Measurements from ENCODE around the gene DOCK3. TPM values are rescaled to one million over a fixed set of nuclear protein-coding genes. Genes with fewer than 3 reads are reported as not detected.

Gene DOCK3
- total and polyA plus RNA-seq, 2 donors (not counting 3 experiments of a cell fraction or from before 2014, with no cell fraction given) = 0.08 to 0.13 TPM

DNA sequence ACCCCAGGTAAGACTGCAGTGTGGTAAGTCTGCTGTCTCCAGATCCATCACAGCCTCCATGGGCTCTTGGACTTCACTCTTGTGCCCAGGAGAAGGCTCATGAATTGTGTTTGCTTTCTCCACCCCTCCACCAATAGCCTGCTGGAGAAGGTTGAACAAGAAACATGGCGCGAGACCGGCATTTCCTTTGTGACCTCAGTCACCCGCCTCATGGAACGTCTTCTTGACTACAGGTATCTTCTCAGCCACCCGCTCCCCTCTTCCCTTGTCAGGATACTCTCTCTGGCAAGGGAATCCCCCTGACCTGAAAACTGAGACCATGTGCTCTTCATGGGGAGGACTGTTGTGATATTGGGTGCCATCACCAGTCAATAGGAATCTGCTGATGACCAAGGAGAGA is 658.3 kb downstream of the DOCK3 start:
- intact Hi-C loops (cut with micrococcal nuclease) (no loop called here), dilution Hi-C loops (cut with MboI; ENCODE audit: extremely low pct_ligation_motif_present, low sequenced_read_pairs) (no loop called here)
- H3K4me1 ChIP-seq (ENCODE audit: control insufficient read depth, extremely low read depth, insufficient read depth, low read length) = no peaks in the 10 kb centered on the region
- H3K9me3 ChIP-seq (replicated peaks; ENCODE audit: control insufficient read depth, insufficient read depth, low read length) = no peaks in the 10 kb centered on the region
- no peak for DNase-seq (ENCODE audit: low read depth, low spot score)
- peaks cover 0 to 3% of the 10 kb centered on the region in 2 experiments for H3K27me3 ChIP-seq (ENCODE audit: control insufficient read depth in 2 of 2, insufficient read depth in 2 of 2, low read length in 2 of 2)
- H4K20me1 ChIP-seq (replicated peaks; ENCODE audit: control insufficient read depth, extremely low read depth, insufficient read depth, low read length) = no peaks in the 10 kb centered on the region
- no peak overlapping the region for H3K27ac ChIP-seq (ENCODE audit: insufficient read depth, low read depth, low read length)
- no peak overlapping the region for H3K9ac ChIP-seq (replicated peaks; ENCODE audit: extremely low read depth, insufficient read depth, low read length)
- no peak overlapping the region for H2AFZ ChIP-seq (ENCODE audit: low read depth, low read length)
- BruUV-seq (replicated peaks) = no TSS peak
- no peaks in the 10 kb centered on the region for H3K79me2 ChIP-seq (ENCODE audit: control insufficient read depth, insufficient read depth, low read length)
- H3K9me1 ChIP-seq (replicated peaks; ENCODE audit: control insufficient read depth, extremely low read depth, insufficient read depth, low read length) = no peaks in the 10 kb centered on the region
- POLR2A ChIA-PET = no interaction called here
- CTCF ChIA-PET = interaction anchor here (1.0 to 1.2 kb wide), 2 partner anchors 16 to 233 kb away, joined by 3 read pairs; no protein-coding TSS in a partner anchor
- TF ChIP-seq MYC (IDR thresholded peaks at IDR 0.05; ENCODE audit: low read depth, low read length) (no peak), FOS (IDR thresholded peaks at IDR 0.05; ENCODE audit: borderline replicate concordance, insufficient read depth, low read length) (no peak), EZH2 (IDR thresholded peaks at IDR 0.05; ENCODE audit: borderline replicate concordance, low read depth, low read length, severe bottlenecking) (no peak), GATA2 (IDR thresholded peaks at IDR 0.05; ENCODE audit: insufficient read depth, insufficient read length, low read depth, low read length) (no peak), POLR2A (IDR thresholded peaks at IDR 0.05; ENCODE audit: low read depth, low read length) (no peak), MAX (IDR thresholded peaks at IDR 0.05; ENCODE audit: insufficient read depth, insufficient read length) (no peak), POLR2AphosphoS5 (IDR thresholded peaks at IDR 0.05; ENCODE audit: insufficient read depth, low read depth, low read length) (no peak), JUN (IDR thresholded peaks at IDR 0.05; ENCODE audit: borderline replicate concordance, insufficient read depth, insufficient read length, low read depth) (no peak)
- TF ChIP-seq, protein P1, sequence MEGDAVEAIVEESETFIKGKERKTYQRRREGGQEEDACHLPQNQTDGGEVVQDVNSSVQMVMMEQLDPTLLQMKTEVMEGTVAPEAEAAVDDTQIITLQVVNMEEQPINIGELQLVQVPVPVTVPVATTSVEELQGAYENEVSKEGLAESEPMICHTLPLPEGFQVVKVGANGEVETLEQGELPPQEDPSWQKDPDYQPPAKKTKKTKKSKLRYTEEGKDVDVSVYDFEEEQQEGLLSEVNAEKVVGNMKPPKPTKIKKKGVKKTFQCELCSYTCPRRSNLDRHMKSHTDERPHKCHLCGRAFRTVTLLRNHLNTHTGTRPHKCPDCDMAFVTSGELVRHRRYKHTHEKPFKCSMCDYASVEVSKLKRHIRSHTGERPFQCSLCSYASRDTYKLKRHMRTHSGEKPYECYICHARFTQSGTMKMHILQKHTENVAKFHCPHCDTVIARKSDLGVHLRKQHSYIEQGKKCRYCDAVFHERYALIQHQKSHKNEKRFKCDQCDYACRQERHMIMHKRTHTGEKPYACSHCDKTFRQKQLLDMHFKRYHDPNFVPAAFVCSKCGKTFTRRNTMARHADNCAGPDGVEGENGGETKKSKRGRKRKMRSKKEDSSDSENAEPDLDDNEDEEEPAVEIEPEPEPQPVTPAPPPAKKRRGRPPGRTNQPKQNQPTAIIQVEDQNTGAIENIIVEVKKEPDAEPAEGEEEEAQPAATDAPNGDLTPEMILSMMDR (IDR thresholded peaks at IDR 0.05; ENCODE audit: extremely low read depth in 1 of 2, insufficient read depth in 1 of 2, low read depth in 1 of 2, low read length in 2 of 2) = no peak
- FAIRE-seq = no peak
- no peak overlapping the region for H3K4me2 ChIP-seq (ENCODE audit: insufficient read depth, low read length)
- H3K4me3 ChIP-seq (replicated peaks in 1 of 3; ENCODE audit: insufficient read depth in 1 of 3, low read depth in 1 of 3, low read length in 3 of 3) = no peak overlapping the region
- H3K36me3 ChIP-seq (ENCODE audit: control insufficient read depth in 2 of 2, extremely low read depth in 1 of 2, insufficient read depth in 2 of 2, low read length in 2 of 2) = no peaks in the 10 kb centered on the region

Measured in endothelial cell of umbilical vein (primary cell).